ENCODE measurements around the gene CARS2.
"Not testable (repeated sequence)": the region's sequence is repeated elsewhere in the genome, so short reads cannot be mapped to it uniquely, and the experiment has no call there.

CARS2 gene

DNA sequence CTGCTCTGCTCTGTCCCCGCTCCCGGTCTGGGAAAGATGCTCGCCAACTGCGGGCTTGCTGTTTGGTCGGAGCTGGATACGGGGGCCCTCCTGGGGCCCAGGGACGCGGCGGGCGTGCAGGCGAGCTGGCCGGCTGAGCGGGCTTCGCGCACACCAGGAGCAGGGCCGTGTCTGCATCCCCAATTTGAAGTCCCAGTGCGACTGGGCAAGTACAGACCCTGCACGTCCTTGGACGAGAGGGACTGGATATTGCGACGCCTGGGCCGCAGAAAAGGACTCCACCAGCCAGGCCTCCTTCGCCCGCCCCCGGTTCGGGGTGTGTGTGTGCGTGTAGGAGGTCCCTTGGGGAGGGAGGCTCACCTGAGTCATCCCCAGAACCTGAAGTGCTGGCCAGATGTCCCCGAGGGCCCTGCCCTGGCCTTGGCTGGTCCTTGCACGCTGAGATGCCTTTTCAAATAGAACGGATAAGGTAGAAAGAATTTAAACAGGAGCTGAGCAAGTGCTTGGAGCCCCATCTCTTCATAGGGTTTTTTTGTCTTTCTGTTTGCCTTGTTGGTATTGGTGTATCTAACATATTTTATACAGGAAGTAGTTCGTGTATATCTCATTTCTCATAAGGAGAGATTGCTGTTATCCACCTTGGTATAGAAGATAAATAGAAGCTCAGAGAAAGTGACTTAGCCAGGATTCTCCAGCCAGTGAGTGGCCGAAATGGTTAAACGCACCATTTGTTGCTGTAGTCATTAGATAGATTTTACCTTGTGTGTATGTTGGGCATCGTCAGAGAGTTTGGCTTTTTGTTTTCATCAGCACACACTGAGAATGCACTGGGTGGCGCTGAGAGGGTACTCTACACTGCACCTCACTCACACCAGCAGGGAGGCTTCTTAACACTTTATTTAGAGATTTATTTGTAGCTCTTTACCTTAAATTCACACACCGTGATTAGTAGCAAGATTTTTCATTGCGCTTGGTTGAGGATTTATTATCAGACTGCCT, 89.5 kb downstream of the CARS2 start:
- peak; percentile 13 for DNase-seq (ENCODE audit: low read depth)

DNA sequence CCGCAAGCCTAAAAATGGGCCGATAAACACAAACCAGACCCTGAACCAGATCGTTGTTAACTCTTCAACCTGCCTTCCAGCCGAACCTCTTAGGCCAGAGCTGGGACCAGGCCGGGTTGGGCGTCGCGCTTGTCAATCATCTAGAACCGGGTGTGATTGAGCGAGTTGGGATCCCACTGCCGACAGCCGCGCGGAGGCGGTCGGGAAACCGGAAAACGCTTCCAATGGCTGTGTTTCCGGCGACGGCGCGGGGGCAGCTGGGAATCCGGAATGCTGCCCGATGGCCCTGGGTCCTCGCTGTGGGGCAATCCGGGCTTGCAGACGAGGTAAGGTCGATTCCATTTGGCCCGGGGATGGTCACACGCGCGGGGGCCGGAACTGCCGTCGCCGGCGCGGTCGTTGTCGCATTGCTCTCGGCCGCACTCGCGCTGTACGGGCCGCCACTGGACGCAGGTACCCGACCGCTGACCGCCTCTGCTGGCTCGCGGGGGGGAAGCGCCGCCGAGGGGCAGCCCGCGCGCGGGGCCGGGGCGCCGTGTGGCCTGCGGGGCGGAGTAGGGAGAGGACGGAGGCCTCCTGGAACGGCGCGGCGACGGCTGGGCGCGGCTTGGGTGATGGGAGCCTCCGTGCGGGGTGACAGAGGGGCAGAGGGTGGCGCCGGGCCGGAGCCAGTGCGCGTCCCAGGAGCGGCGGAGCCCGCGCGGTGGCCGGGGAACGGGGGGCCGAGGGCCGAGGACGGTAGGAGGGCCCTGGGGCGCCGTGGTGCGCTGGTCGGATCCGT, 90.4 kb downstream of the CARS2 start, which contains the start of gene NAXD:
Gene NAXD (plus strand): TSS at position 224 of the 781 bp plus-strand sequence. CDS start 57 bp downstream, at position 281.
- peak; percentile 60 for DNase-seq (ENCODE audit: low read depth)

DNA sequence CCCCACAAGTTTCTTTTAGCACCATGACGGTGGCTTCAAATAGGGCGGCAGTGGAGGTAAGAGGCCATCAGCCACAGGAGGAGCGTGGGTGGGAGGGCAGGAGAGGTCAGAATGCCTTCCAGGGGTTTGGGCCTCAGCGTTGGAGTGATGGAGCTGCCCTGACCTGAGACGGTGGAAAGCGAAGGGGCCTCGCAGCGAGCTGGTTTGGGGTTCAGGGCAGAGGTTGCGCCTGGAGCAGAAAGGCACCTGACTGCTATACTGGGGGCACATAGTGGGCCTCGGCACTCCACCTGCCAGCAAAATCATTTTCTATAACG, 91.0 kb downstream of the CARS2 start:
- DNase-seq (ENCODE audit: low read depth): no peak

DNA sequence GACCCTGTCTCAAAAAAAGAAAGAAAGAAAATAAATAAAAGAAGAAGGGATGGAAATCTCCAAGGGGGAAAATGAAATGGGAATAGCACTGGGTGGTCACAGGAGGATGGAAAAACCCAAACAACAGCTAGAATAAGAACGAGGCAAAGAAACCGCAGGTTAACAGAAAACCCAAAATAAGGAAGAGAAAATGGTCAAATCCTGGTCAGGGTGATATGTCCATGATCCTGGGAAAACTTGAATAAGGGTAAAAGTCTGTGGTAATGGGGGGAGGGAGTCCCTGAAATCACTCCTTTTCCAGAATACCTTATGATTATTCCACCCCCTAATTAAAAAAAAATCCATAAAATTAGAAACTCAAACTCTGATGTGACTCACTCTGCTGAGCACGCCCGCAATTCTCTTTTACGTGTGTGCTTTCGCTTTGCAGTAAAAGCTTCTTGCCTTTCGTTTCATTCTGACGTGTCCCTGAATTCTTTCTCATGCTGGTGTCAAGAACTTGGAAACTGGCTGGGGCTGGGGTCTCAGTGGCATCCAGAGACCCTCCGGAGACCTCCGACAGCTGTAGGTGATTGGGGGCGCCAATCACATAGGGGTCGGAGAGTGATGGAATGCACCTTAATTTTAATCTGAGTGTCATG, 94.8 kb downstream of the CARS2 start:
- DNase-seq (ENCODE audit: low read depth): no peak

DNA sequence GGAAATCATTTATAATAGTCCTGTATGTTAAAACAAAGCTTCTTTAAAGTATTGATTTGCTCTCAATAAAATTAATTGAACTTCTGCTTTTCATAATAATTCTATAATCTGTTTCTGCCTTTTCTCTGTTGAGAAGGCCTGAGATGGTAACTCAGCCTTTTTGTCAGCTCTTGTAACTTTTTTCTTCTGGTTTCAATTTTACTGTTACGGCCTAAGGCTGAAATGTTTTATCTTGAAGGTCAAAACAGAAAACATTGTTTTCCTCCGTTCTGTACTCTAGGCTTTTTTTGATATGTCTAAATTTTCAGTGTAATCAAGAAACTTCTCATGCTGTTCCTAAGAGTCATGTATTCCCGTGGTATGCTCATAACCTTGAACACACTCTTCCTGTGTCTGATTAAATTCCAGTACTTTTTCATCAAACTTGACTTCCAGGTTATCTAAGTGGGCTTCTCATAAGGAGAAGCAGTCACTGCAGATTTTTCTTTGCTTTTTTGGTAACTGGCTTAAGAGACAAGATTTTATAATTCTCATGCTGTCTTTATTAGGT, 98.2 kb downstream of the CARS2 start:
- no peak for DNase-seq (ENCODE audit: low read depth)

DNA sequence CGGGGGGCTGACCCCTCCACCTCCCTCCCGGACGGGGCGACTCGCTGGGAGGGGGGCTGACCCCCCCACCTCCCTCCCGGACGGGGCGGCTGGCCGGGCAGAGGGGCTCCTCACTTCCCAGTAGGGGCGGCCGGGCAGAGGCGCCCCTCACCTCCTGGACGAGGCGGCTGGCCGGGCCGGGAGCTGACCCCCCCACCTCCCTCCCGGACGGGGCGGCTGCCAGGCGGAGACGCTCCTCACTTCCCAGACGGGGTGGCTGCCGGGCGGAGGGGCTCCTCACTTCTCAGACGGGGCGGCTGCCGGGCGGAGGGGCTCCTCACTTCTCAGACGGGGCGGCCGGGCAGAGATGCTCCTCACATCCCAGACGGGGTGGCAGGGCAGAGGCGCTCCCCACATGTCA, 99.6 kb downstream of the CARS2 start:
- not testable (repeated sequence) for DNase-seq (ENCODE audit: low read depth)

DNA sequence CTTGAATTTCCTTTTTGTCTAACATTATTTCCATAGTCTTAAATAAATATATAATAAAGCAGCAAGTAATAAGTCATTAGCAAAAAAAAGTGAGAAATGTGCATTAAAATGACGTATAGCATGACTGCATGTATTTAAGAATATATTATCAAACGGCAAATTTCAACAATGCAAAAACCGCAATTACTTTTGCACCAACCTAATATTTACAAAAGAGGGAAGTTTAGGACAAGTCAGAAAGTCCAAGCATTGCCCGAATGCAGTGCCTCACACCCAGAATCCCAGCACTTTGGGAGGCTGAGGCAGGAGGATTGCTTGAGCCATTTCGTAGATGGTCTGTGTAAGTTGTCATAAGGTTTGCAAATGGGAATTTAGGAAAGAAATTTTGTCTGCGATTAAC, 100.8 kb downstream of the CARS2 start:
- no peak for DNase-seq (ENCODE audit: low read depth)

DNA sequence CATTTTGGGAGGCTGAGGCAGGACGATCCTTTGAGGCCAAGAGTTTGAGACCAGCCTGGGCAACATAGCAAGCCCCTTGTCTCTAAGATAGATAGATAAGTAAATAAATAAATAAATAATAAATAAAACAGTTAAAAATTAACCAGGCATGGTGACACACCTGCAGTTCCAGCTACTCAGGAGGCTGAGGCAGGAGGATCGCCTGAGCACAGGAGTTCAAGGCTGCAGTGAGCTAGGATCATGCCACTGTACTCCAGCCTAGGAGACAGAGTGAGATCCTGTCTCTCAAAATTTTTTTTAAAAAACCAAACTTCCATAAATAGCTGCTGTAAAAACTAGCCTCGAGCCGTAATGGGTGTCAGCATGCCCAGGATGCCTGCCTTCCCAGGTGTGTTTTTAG, 104.9 kb downstream of the CARS2 start:
- DNase-seq (ENCODE audit: low read depth): no peak

DNA sequence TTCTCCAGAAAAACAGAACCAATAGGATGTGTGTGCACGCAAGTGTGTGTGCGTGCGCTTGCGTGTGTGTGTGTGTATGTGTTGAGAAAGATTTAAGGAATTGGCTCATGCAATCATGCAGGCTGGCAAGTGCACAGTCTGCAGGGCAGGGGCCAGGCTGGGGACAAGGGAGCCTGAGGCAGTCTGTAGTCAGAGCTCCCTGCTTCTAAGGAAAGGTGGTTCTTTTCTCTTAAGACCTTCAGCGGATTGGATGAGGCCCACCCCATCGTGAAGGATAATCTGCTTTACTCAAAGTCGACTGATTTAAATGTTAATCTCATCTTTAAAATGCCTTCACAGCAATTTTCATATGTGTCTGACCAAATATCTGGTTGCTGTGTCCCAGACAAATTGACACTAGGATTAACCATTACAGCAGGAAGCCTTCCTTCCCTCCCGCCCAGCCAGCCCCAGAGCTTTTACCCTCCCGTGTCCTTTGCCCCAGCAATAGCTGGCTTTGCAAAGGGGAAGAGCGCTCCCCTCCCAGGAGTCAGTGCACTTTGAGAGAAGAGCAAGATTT, 105.6 kb downstream of the CARS2 start:
- DNase-seq (ENCODE audit: low read depth): no peak

DNA sequence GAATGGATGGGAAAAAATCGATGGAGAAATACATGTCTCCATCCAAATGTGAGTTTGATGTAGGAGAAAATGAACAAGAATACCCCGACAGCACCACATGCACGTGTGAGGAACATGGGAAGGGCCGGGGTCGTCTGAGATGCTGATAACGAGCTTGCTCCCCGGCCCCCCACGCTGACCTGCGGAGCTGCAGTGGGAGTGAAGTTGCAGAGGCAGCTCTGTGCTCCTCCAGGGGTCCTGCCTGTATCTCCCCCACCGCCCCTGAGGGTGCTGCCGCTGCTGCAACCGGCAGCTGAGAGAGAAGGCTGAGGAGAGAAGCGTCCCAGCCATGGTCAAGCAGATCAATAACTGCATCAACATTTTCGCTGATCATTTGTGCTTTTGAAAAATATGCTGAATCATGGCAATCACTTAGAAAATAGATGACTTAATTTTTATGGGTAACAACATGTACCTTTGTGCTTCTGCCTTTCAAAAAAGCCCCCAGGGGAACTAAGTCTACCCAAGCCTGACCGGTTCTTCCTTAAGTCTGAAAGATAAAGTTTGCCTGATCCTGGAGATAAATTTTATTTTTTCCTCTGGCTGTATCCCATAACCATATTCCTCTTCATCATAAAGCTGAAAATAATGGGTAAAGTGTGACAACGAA, 108.8 kb downstream of the CARS2 start:
- no peak for DNase-seq (ENCODE audit: low read depth)

DNA sequence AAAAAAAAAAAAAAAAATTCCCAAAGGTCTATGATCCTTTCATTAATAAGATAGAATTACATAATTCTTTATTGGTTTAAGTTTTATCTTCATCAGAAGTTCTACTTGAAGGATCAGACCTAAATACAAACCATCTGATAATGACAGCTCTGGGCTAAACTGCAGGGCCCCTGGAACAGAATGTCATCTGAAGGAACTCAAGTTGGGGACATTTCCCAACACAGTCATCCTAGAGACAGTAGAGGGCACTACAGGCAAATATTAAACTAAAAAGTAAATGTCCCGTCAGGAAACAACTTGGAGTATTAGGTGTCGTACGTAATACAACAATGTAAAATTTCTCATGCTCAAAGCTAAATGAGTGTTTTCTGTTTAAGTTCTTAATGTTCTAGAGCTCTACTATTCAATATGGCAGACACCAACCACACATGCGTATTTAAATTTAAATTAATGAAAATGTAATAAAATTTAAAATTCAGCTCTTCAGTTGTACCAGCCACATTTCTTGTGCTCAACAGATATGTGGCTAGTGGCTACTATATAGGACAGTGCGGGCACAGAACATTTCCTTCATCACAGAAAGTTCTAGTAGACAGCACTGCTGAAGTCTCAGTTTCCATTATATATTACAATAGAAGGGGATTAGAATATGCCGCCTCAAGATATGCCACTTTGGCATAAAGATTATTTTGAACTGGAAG, 112.3 kb downstream of the CARS2 start:
- DNase-seq (ENCODE audit: low read depth): no peak

DNA sequence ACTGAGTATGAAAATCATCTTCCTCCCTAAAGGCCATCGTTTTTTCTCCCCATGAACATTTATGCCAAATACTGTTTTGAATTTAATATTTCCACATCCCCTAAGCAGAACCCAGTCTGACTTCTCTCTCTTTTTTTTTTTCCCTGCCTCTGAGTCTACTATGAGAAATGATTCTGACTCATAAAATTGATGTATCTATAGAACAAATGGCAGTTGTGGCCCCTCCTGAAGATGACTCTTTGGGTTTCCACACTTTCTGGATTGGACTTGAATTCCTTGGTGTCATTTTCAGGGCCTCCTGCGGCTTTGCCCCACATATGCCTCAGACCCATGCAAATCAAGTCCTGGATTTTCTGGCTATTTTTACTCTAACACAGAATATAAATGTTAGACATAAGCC, 113.3 kb downstream of the CARS2 start:
- DNase-seq (ENCODE audit: low read depth): no peak

Data from stimulated activated CD8-positive, alpha-beta memory T cell treated with anti-CD3 and anti-CD28 coated beads, Interleukin-12 subunit alpha, Interleukin-12 subunit beta, amount 100 ng/mL, for 1 hour (primary cell).